ENCODE results near the gene QRICH1.
"Not testable (repeated sequence)": the region's sequence is repeated elsewhere in the genome, so short reads cannot be mapped to it uniquely, and the experiment has no call there.

QRICH1 gene

GRCh38 chr3:49017229-49017970 is 76.5 kb downstream of the QRICH1 start:
- Mint-ChIP-seq H3K4me3 (peak overlapping the region; percentile 98), H3K9me3 (no peaks in the 10 kb centered on the region), H3K36me3 (ENCODE audit: insufficient read depth) (peaks cover 29% of the 10 kb centered on the region), H3K4me1 (peaks cover 28% of the 10 kb centered on the region), H3K27ac (ENCODE audit: low read depth) (peak overlapping the region; percentile 69), H3K27me3 (no peaks in the 10 kb centered on the region)
- DNase-seq (ENCODE audit: low spot score in 2 of 2) (no peak), ATAC-seq (replicated peaks; ENCODE audit: extremely low read depth, poor library complexity, severe bottlenecking) (no peak)

- no peaks in the 10 kb centered on the region for H3K27me3 Mint-ChIP-seq
- H3K4me3 Mint-ChIP-seq = peak overlapping the region; percentile 98
- ATAC-seq (replicated peaks; ENCODE audit: extremely low read depth, poor library complexity, severe bottlenecking) (no peak), DNase-seq (ENCODE audit: low spot score in 2 of 2) (no peak)
- H3K36me3 Mint-ChIP-seq (ENCODE audit: insufficient read depth) = peaks cover 32% of the 10 kb centered on the region
- H3K9me3 Mint-ChIP-seq = no peaks in the 10 kb centered on the region
- peaks cover 25% of the 10 kb centered on the region for H3K4me1 Mint-ChIP-seq
- H3K27ac Mint-ChIP-seq (ENCODE audit: low read depth) = peak overlapping the region; percentile 69
Observed at GRCh38 chr3:49016414-49017228, 77.2 kb downstream of the QRICH1 start.

GRCh38 chr3:49015765-49016164 is 78.1 kb downstream of the QRICH1 start:
- Mint-ChIP-seq H3K9me3 (no peaks in the 10 kb centered on the region), H3K4me3 (peak overlapping the region; percentile 34), H3K27me3 (no peaks in the 10 kb centered on the region), H3K36me3 (ENCODE audit: insufficient read depth) (peaks cover 29% of the 10 kb centered on the region), H3K27ac (ENCODE audit: low read depth) (no peak overlapping the region), H3K4me1 (peaks cover 25% of the 10 kb centered on the region)
- DNase-seq (ENCODE audit: low spot score in 2 of 2) (no peak), ATAC-seq (replicated peaks; ENCODE audit: extremely low read depth, poor library complexity, severe bottlenecking) (no peak)

GRCh38 chr3:49015072-49015471 is 78.8 kb downstream of the QRICH1 start:
- no peak overlapping the region for H3K27ac Mint-ChIP-seq (ENCODE audit: low read depth)
- H3K36me3 Mint-ChIP-seq (ENCODE audit: insufficient read depth) = peaks cover 28% of the 10 kb centered on the region
- H3K9me3 Mint-ChIP-seq = no peaks in the 10 kb centered on the region
- no peak for ATAC-seq (replicated peaks; ENCODE audit: extremely low read depth, poor library complexity, severe bottlenecking)
- peaks cover 19% of the 10 kb centered on the region for H3K4me1 Mint-ChIP-seq
- no peaks in the 10 kb centered on the region for H3K27me3 Mint-ChIP-seq
- DNase-seq (ENCODE audit: low spot score in 2 of 2) = no peak
- H3K4me3 Mint-ChIP-seq = no peak overlapping the region

GRCh38 chr3:49013738-49014660 is 79.9 kb downstream of the QRICH1 start:
- H3K4me3 Mint-ChIP-seq = no peak overlapping the region
- no peaks in the 10 kb centered on the region for H3K9me3 Mint-ChIP-seq
- DNase-seq (ENCODE audit: low spot score in 2 of 2) (peak in 1 of 2 donors; percentile 28), ATAC-seq (replicated peaks; ENCODE audit: extremely low read depth, poor library complexity, severe bottlenecking) (no peak)
- no peaks in the 10 kb centered on the region for H3K27me3 Mint-ChIP-seq
- no peak overlapping the region for H3K27ac Mint-ChIP-seq (ENCODE audit: low read depth)
- H3K36me3 Mint-ChIP-seq (ENCODE audit: insufficient read depth) = peaks cover 27% of the 10 kb centered on the region
- peaks cover 24% of the 10 kb centered on the region for H3K4me1 Mint-ChIP-seq

GRCh38 chr3:49013113-49013737 is 80.6 kb downstream of the QRICH1 start:
- Mint-ChIP-seq H3K27ac (ENCODE audit: low read depth) (no peak overlapping the region), H3K4me1 (peaks cover 23% of the 10 kb centered on the region), H3K4me3 (no peak overlapping the region), H3K9me3 (no peaks in the 10 kb centered on the region), H3K36me3 (ENCODE audit: insufficient read depth) (peaks cover 31% of the 10 kb centered on the region), H3K27me3 (no peaks in the 10 kb centered on the region)
- ATAC-seq (replicated peaks; ENCODE audit: extremely low read depth, poor library complexity, severe bottlenecking) (no peak), DNase-seq (ENCODE audit: low spot score in 2 of 2) (no peak)

- ATAC-seq (replicated peaks; ENCODE audit: extremely low read depth, poor library complexity, severe bottlenecking) = no peak
- H3K27me3 Mint-ChIP-seq = no peaks in the 10 kb centered on the region
- H3K36me3 Mint-ChIP-seq (ENCODE audit: insufficient read depth) = peaks cover 29% of the 10 kb centered on the region
- DNase-seq (ENCODE audit: low spot score in 2 of 2) = no peak
- H3K9me3 Mint-ChIP-seq = no peaks in the 10 kb centered on the region
- no peak overlapping the region for H3K4me3 Mint-ChIP-seq
- peaks cover 30% of the 10 kb centered on the region for H3K4me1 Mint-ChIP-seq
- no peak overlapping the region for H3K27ac Mint-ChIP-seq (ENCODE audit: low read depth)
Observed at GRCh38 chr3:49012441-49013017, 81.3 kb downstream of the QRICH1 start.

GRCh38 chr3:49009396-49009795 is 84.5 kb downstream of the QRICH1 start:
- no peak overlapping the region for H3K27ac Mint-ChIP-seq (ENCODE audit: low read depth)
- no peak overlapping the region for H3K4me3 Mint-ChIP-seq
- no peak for DNase-seq (ENCODE audit: low spot score in 2 of 2)
- no peaks in the 10 kb centered on the region for H3K27me3 Mint-ChIP-seq
- peaks cover 21% of the 10 kb centered on the region for H3K36me3 Mint-ChIP-seq (ENCODE audit: insufficient read depth)
- no peak for ATAC-seq (replicated peaks; ENCODE audit: extremely low read depth, poor library complexity, severe bottlenecking)
- no peaks in the 10 kb centered on the region for H3K9me3 Mint-ChIP-seq
- peaks cover 33% of the 10 kb centered on the region for H3K4me1 Mint-ChIP-seq

GRCh38 chr3:49008627-49009026 is 85.2 kb downstream of the QRICH1 start:
- Mint-ChIP-seq H3K4me3 (peak overlapping the region; percentile 99), H3K36me3 (ENCODE audit: insufficient read depth) (peaks cover 21% of the 10 kb centered on the region), H3K27ac (ENCODE audit: low read depth) (peak overlapping the region; percentile 97), H3K4me1 (peaks cover 30% of the 10 kb centered on the region)
- ATAC-seq (replicated peaks; ENCODE audit: extremely low read depth, poor library complexity, severe bottlenecking); H3K9me3 Mint-ChIP-seq; DNase-seq (ENCODE audit: low spot score in 2 of 2); H3K27me3 Mint-ChIP-seq: not testable (repeated sequence)

- peaks cover 26% of the 10 kb centered on the region for H3K4me1 Mint-ChIP-seq
Observed at GRCh38 chr3:49007771-49008528, 85.9 kb downstream of the QRICH1 start.

GRCh38 chr3:49007068-49007770 is 86.7 kb downstream of the QRICH1 start, which contains the start of gene WDR6:
TSS of gene WDR6 (plus strand) at chr3:49007391. CDS start at chr3:49007432, 41 bp downstream.
- H3K27me3 Mint-ChIP-seq = no peaks in the 10 kb centered on the region
- ATAC-seq (replicated peaks; ENCODE audit: extremely low read depth, poor library complexity, severe bottlenecking) = peak; percentile 96
- peak; percentile 86 to 95 for DNase-seq (ENCODE audit: low spot score in 2 of 2)
- H3K9me3 Mint-ChIP-seq = no peaks in the 10 kb centered on the region
- H3K4me3 Mint-ChIP-seq = peak within 1 kb of the TSS; percentile 99
- peaks cover 26% of the 10 kb centered on the region for H3K4me1 Mint-ChIP-seq
- peaks cover 19% of the 10 kb centered on the region for H3K36me3 Mint-ChIP-seq (ENCODE audit: insufficient read depth)
- H3K27ac Mint-ChIP-seq (ENCODE audit: low read depth) = peak within 1 kb of the TSS; percentile 97

More at GRCh38 chr3:49007771-49008528, 85.9 kb downstream of the QRICH1 start:
- H3K27me3 Mint-ChIP-seq = no peaks in the 10 kb centered on the region
- H3K36me3 Mint-ChIP-seq (ENCODE audit: insufficient read depth) = peaks cover 19% of the 10 kb centered on the region
- peak; percentile 47 for ATAC-seq (replicated peaks; ENCODE audit: extremely low read depth, poor library complexity, severe bottlenecking)
- H3K9me3 Mint-ChIP-seq = no peaks in the 10 kb centered on the region
- DNase-seq (ENCODE audit: low spot score in 2 of 2) = peak; percentile 68 to 69
- H3K27ac Mint-ChIP-seq (ENCODE audit: low read depth) = peak overlapping the region; percentile 97
- peak overlapping the region; percentile 99 for H3K4me3 Mint-ChIP-seq
